Measurements from ENCODE around the gene ARPC5L. TPM values are rescaled to one million over a fixed set of nuclear protein-coding genes. Genes with fewer than 3 reads are reported as not detected.

The ARPC5L gene
- total and polyA plus RNA-seq, 10 donors: 33.6 to 75.3 (median 48.3) TPM

DNA sequence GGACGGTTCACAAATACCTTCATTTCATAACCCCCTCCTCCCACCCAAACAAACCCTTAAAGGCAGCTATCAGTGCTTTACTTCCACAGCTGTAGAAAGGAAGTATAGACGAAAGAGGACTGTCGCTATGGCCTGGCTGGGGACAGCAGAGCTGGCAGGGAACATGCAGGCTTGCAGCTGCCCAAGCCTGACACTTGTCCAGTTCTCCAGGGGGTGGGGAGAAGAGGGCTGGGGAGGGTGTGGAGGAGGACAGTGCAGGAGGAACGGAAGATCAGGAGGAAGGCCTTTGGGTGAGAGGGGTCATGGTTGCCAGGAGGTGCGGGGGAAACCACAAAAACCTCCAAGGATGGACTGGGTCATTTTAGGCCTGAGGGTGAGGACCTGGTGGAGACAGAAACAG, 25.9 kb downstream of the ARPC5L start:
- no peak for DNase-seq
- TF ChIP-seq POLR2AphosphoS5 (IDR thresholded peaks at IDR 0.05) (no peak), POLR2A (IDR thresholded peaks at IDR 0.05) (no peak)
- TF ChIP-seq, protein P1, sequence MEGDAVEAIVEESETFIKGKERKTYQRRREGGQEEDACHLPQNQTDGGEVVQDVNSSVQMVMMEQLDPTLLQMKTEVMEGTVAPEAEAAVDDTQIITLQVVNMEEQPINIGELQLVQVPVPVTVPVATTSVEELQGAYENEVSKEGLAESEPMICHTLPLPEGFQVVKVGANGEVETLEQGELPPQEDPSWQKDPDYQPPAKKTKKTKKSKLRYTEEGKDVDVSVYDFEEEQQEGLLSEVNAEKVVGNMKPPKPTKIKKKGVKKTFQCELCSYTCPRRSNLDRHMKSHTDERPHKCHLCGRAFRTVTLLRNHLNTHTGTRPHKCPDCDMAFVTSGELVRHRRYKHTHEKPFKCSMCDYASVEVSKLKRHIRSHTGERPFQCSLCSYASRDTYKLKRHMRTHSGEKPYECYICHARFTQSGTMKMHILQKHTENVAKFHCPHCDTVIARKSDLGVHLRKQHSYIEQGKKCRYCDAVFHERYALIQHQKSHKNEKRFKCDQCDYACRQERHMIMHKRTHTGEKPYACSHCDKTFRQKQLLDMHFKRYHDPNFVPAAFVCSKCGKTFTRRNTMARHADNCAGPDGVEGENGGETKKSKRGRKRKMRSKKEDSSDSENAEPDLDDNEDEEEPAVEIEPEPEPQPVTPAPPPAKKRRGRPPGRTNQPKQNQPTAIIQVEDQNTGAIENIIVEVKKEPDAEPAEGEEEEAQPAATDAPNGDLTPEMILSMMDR (IDR thresholded peaks at IDR 0.05 in 8 of 11, conservative IDR thresholded peaks at IDR 0.05 in 3 of 11): no peak
- 72 to 85% (median 77%) methylated on average over 5 of the region's 5 CpGs for WGBS, 5 donors
- Histone ChIP-seq H3K36me3 (peaks cover 0 to 100% (median 80%) of the 10 kb centered on the region in 6 donors), H3K4me1 (no peaks in the 10 kb centered on the region), H3K9me3 (no peaks in the 10 kb centered on the region), H3K27ac (no peak overlapping the region), H3K27me3 (replicated peaks in 1 of 7) (no peaks in the 10 kb centered on the region), H3K4me3 (no peak overlapping the region)
- intact Hi-C loops (cut with DNase I; ENCODE audit: low total_unique reads): no loop called here

DNA sequence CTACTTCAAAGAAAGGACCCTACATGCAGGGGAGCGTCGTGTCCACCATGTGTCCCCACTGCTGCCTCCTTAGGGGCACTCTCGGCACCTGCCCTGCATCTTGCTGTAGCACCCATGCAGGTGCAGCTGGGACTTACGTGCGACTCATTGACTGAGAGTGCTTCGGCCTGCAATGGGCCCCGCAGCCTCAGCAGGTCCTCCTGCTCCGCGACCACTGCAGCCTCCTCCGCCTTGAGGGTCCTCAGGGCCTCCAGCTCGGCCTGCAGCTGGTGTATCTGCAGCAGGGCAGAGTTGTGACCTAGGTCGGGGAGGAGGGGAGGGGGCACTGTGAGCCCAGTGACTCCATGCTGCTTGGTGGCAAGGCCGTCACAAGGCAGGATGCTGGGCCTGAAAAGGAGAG, 27.1 kb downstream of the ARPC5L start:
- Histone ChIP-seq H3K4me3 (no peak overlapping the region), H3K27ac (no peak overlapping the region), H3K36me3 (peaks cover 0 to 100% (median 88%) of the 10 kb centered on the region in 6 donors), H3K27me3 (replicated peaks in 1 of 7) (no peaks in the 10 kb centered on the region), H3K9me3 (no peaks in the 10 kb centered on the region), H3K4me1 (no peaks in the 10 kb centered on the region)
- intact Hi-C loops (cut with DNase I; ENCODE audit: low total_unique reads): no loop called here
- no peak for TF ChIP-seq POLR2A (IDR thresholded peaks at IDR 0.05)
- TF ChIP-seq, protein P1 (IDR thresholded peaks at IDR 0.05 in 8 of 11, conservative IDR thresholded peaks at IDR 0.05 in 3 of 11): no peak
- peak in 1 of 3 donors; percentile 41 for TF ChIP-seq POLR2AphosphoS5 (IDR thresholded peaks at IDR 0.05)
- WGBS, 5 donors: 96 to 98% (median 97%) methylated on average over 10 to 13 of the region's 13 CpGs
- DNase-seq: no peak

DNA sequence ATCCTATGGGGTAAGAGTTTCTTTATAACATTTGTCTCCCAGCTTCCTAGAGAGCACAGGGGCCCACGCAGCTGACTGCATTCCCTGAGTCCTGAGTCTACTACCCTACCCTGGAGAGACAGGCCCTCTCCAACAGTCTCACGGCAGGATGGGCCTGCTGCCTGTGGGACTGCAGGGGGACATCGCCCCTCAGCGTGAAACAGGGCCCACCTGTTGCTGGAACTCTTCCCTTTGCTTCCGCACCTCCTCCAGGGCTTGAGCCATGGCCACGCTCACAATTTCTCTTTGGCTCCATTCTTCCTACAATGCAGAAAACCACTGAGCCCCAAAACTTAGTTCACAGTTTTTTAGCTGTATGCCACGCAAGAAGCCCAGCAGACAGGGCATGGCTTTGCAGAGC, 28.2 kb downstream of the ARPC5L start:
- intact Hi-C loops (cut with DNase I; ENCODE audit: low total_unique reads): no loop called here
- no peak overlapping the region for H3K4me3 ChIP-seq
- H3K27me3 ChIP-seq (replicated peaks in 1 of 7): no peaks in the 10 kb centered on the region
- H3K9me3 ChIP-seq: no peaks in the 10 kb centered on the region
- DNase-seq: no peak
- peaks cover 0 to 96% (median 82%) of the 10 kb centered on the region in 6 donors for H3K36me3 ChIP-seq
- H3K4me1 ChIP-seq: no peaks in the 10 kb centered on the region
- WGBS, 5 donors: 95 to 98% (median 96%) methylated on average over 7 of the region's 7 CpGs
- no peak overlapping the region for H3K27ac ChIP-seq
- TF ChIP-seq POLR2AphosphoS5 (IDR thresholded peaks at IDR 0.05): no peak
- TF ChIP-seq, protein P1 (IDR thresholded peaks at IDR 0.05 in 8 of 11, conservative IDR thresholded peaks at IDR 0.05 in 3 of 11): no peak
- no peak for TF ChIP-seq POLR2A (IDR thresholded peaks at IDR 0.05)

DNA sequence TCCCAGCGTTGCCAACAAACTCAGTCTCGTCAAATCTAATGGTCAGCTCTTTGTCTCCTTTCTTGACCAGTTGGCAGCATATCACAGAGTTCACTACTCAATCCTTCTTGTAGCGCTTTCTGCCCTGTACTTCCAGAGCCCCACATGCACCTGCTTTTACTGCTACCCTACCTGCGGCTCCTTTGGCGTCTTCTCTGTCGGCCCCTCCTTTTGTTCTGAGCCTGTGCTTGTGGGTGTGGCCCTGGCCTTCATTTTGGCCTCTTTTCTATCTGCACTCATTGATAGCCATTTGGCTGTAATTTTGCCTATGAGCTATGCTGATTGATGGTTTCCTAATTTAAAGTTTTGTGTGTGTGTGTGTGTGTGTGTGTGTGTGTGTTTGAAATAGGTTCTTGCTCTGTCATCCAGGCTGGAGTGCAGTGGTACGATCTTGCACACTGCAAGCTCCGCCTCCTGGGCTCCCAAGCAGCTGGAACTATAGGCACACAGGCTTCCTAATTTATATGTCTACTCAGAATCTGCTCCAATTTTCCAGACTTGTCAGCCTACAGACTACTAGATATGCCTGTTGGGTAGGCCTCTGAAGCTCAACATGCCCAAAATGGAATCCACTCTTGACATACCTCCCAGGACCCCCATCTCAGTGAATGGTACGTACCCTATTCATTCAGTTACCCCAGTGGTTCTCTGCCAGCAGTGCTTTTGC, 32.3 kb downstream of the ARPC5L start:
- peaks cover 0 to 92% (median 72%) of the 10 kb centered on the region in 6 donors for H3K36me3 ChIP-seq
- no peak overlapping the region for H3K4me3 ChIP-seq
- no peak for DNase-seq
- no peak overlapping the region for H3K27ac ChIP-seq
- intact Hi-C loops (cut with DNase I; ENCODE audit: low total_unique reads): no loop called here
- H3K4me1 ChIP-seq: no peaks in the 10 kb centered on the region
- H3K9me3 ChIP-seq: no peaks in the 10 kb centered on the region
- TF ChIP-seq POLR2AphosphoS5 (IDR thresholded peaks at IDR 0.05): no peak
- TF ChIP-seq, protein P1 (IDR thresholded peaks at IDR 0.05 in 8 of 11, conservative IDR thresholded peaks at IDR 0.05 in 3 of 11): no peak
- no peak for TF ChIP-seq POLR2A (IDR thresholded peaks at IDR 0.05)
- 85 to 93% (median 90%) methylated on average over 9 of the region's 9 CpGs for WGBS, 5 donors
- no peaks in the 10 kb centered on the region for H3K27me3 ChIP-seq (replicated peaks in 1 of 7)

Measured in spleen (tissue), 11 donors.